NCI-H524 (cell line): ENCODE data around the gene PEX7.
"Not testable (repeated sequence)": the region's sequence is repeated elsewhere in the genome, so short reads cannot be mapped to it uniquely, and the experiment has no call there.

Experiments
- DNase-seq, 2 experiments: peaks; one replicate each; lab custom pipeline; 2025; lab: John Stamatoyannopoulos, UW

The PEX7 gene

GRCh38 chr6:136822376-136823127 is at the start of gene PEX7:
PEX7 (plus strand) TSS chr6:136822592; CDS start chr6:136822666, 74 bp downstream.
- peak; percentile 93 for DNase-seq

- no peak for DNase-seq
Measured at GRCh38 chr6:136772685-136773472, 49.5 kb upstream of the PEX7 start.

- DNase-seq, result no peak
Measured at GRCh38 chr6:136773473-136773796, 49.0 kb upstream of the PEX7 start.

GRCh38 chr6:136774228-136775041 is 48.0 kb upstream of the PEX7 start:
- no peak for DNase-seq

DNA sequence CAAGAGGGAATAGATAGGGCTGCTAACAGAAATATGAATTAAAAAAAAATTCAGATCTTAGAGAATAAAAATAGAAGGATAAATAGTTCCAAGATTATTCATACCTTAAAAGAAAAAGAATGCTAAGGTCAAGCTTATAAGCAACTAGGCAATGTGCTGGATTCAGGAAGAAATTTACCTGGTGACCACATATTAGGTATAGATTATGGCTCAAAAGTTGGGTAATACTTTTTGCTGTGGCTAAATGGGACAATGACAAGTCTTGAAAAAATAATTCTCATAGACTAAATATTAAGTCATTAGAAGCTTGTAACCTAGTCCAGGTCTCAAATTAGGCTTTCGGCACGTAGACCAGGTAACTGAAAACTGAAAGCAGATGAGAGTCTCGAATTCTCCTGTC is 47.3 kb upstream of the PEX7 start:
- DNase-seq, result no peak

GRCh38 chr6:136775548-136775947 is 46.8 kb upstream of the PEX7 start:
- no peak for DNase-seq

- no peak for DNase-seq
Measured at GRCh38 chr6:136777651-136778050, 44.7 kb upstream of the PEX7 start.

GRCh38 chr6:136779682-136780081 is 42.7 kb upstream of the PEX7 start:
- DNase-seq, result no peak

- no peak for DNase-seq
Measured at GRCh38 chr6:136780972-136781371, 41.4 kb upstream of the PEX7 start.

GRCh38 chr6:136782021-136782770 is 40.2 kb upstream of the PEX7 start:
- no peak for DNase-seq

- no peak for DNase-seq
Measured at GRCh38 chr6:136783021-136783420, 39.4 kb upstream of the PEX7 start.

DNA sequence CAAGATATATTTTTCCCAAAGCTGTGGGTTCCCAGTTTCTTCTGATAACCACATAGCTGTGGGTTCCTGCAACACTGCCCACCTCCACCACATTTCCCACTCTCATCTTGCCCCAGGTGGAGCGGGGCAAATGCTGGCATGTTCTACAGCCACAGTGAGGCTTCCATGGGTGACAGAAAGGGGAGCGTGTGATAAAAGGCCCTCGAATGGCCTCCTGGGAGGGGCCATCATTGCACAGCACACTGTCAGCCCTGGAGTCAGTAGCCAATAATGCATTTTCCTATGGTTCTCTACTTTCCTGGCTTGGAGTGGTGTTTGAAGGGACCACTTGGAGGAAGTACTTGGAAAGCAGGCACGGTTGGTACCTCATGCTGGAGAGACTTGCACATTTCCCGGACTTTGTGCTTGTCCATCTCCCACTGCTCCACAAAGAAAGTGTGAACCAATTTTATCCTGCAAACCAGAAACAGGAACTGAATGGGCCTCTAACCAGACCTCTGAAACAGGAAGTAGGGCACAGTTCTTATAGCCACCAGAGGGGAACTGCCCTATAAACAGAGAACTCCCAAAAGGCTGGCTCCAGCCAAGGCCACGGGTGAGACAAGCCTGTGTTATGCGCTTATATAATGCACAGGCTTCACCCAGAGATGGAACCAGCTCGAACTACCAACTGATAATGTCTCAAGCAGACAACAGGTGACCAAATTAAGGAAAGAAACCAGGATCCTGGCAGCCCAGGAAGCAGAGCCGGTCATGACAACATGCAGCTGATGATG is 38.7 kb upstream of the PEX7 start:
- no peak for DNase-seq

DNA sequence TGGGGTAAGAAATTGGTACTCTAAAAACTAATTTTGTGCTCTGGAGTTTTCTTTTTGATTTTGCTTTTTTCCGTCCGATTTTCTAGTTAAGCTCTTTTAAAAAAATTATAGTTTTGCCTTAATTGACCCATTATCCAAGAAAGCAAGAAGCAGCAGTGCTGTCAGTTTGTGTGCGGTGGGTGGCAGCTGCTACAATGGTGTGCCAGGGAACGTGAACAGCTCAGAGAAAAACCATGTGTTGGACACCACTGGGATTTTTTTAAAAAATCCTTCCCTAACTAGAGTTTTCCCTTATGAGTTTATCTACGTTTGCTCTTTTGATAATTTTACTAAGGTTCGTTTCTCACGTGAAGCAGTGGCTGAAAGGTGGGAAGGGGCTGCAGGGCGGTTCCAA is 38.1 kb upstream of the PEX7 start:
- no peak for DNase-seq

DNA sequence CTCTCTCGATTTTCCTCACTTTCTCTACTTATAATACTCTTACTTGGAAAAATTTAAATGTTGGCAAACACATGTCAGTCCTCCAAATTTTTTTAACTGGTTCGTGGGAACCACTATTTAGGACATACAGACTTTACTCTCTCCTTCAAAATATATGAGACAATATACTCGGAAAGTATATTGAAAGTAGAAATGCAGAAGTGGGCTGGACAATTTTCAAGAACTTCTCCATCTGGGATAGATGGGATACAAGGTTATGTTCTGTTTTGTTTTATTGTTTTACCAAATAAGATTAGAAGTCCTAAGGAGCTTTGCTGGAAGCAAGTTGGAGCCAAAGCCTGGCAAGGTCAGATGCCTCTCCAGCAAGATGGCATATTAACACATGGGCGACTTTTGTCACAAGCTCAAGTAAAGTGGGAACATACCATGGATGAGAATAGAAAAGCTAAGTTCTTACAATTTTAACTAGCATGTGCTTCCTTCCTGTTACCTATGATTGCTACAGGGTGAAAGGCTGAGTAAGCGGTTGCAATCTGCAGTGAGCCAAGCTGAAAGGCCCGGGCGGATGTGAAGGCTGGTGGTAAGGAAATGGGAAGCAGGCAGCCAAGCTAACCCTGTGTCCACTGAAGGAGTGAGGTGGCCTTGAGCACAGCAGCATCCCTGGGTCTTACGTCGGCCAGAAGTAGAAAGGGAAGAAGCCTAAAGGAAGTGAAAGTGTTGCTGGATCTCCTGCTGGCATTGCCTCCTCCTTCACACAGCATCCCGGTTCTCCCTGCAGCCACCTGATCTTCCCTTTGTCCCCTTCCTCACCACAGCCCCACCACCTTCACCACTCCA is 37.3 kb upstream of the PEX7 start:
- DNase-seq, result no peak

GRCh38 chr6:136786658-136787057 is 35.7 kb upstream of the PEX7 start:
- no peak for DNase-seq

GRCh38 chr6:136787726-136788068 is 34.7 kb upstream of the PEX7 start:
- DNase-seq, result no peak

- DNase-seq, result no peak
Measured at GRCh38 chr6:136788069-136788902, 34.1 kb upstream of the PEX7 start.

DNA sequence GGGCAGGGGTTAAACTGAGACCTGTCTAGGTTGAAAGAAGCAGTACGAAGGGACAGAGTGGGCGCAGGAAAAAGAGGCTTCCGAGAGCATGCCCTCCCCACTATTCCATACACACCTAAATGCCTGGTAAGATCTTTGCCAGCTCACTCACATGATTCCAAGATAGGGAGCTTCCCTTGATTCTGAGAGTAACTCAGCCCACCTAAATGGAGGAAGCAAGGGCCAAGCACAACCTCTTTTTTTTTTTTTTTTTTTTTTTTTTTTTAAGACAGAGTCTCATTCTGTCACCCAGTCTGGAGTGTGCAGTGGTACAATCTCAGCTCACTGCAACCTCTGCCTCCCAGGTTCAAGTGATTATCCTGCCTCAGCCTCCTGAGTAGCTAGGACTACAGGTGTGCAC is 33.0 kb upstream of the PEX7 start:
- DNase-seq, result not testable (repeated sequence)
